ENCODE data around the gene CD3G.

The CD3G gene

GRCh38 chr11:118359295-118359958, 15.3 kb downstream of the CD3G start, which contains the start of gene UBE4A:
Gene UBE4A (plus strand): TSS chr11:118359600. CDS start chr11:118365081, 5,481 bp downstream.
- Histone ChIP-seq H3K4me1 (ENCODE audit: insufficient read depth, poor library complexity, severe bottlenecking) (peaks cover 8% of the 10 kb centered on the region), H3K9me3 (ENCODE audit: severe bottlenecking) (no peaks in the 10 kb centered on the region), H3K27ac (ENCODE audit: poor library complexity, severe bottlenecking) (no peak within 1 kb of the TSS), H3K4me3 (ENCODE audit: severe bottlenecking) (peak within 1 kb of the TSS; percentile 76), H3K27me3 (ENCODE audit: insufficient read depth, poor library complexity, severe bottlenecking) (no peaks in the 10 kb centered on the region), H3K36me3 (ENCODE audit: low read depth) (peaks cover 12% of the 10 kb centered on the region)
- peak; percentile 77 for ATAC-seq (ENCODE audit: low read depth)
- DNase-seq (ENCODE audit: low spot score): peak; percentile 91
- TF ChIP-seq, protein P1, sequence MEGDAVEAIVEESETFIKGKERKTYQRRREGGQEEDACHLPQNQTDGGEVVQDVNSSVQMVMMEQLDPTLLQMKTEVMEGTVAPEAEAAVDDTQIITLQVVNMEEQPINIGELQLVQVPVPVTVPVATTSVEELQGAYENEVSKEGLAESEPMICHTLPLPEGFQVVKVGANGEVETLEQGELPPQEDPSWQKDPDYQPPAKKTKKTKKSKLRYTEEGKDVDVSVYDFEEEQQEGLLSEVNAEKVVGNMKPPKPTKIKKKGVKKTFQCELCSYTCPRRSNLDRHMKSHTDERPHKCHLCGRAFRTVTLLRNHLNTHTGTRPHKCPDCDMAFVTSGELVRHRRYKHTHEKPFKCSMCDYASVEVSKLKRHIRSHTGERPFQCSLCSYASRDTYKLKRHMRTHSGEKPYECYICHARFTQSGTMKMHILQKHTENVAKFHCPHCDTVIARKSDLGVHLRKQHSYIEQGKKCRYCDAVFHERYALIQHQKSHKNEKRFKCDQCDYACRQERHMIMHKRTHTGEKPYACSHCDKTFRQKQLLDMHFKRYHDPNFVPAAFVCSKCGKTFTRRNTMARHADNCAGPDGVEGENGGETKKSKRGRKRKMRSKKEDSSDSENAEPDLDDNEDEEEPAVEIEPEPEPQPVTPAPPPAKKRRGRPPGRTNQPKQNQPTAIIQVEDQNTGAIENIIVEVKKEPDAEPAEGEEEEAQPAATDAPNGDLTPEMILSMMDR (IDR thresholded peaks at IDR 0.05; ENCODE audit: poor library complexity, severe bottlenecking): no peak

DNA sequence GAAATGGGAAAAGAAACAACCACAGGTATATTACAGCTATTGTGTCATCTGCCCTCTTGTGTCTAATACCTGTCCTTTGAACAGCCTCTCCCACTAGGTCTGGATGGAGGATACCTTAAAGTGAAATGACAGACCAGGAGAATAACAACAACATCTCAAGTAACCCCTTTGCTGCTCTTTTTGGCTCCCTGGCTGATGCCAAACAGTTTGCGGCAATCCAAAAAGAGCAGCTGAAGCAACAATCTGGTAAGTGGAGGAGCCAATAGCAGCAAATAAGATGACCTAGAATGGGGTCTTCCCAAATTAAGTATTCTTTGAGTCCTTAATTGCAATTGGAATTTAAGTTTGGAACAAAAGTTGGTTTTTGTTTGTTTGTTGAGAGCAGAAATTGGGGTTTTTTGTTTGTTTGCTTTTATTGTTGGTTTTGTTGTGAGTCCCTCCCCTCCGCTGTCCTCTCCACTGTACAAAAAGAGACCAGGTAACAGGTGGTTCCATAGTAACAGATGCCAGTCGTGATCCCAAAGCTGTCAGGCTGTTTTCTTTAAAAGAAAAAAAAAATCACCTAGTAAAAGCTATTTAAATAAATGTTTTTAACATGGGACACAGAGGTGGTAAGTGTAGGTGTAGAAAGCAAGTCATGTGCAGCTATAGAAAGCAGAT, 20.9 kb downstream of the CD3G start:
- Histone ChIP-seq H3K36me3 (ENCODE audit: low read depth) (peaks cover 55% of the 10 kb centered on the region), H3K27me3 (ENCODE audit: insufficient read depth, poor library complexity, severe bottlenecking) (no peaks in the 10 kb centered on the region), H3K4me3 (ENCODE audit: severe bottlenecking) (no peak overlapping the region), H3K27ac (ENCODE audit: poor library complexity, severe bottlenecking) (no peak overlapping the region), H3K4me1 (ENCODE audit: insufficient read depth, poor library complexity, severe bottlenecking) (peaks cover 4% of the 10 kb centered on the region), H3K9me3 (ENCODE audit: severe bottlenecking) (no peaks in the 10 kb centered on the region)
- TF ChIP-seq, protein P1 (IDR thresholded peaks at IDR 0.05; ENCODE audit: poor library complexity, severe bottlenecking): no peak
- no peak for DNase-seq (ENCODE audit: low spot score)
- ATAC-seq (ENCODE audit: low read depth): no peak

GRCh38 chr11:118366287-118366686, 22.1 kb downstream of the CD3G start:
- ATAC-seq (ENCODE audit: low read depth): no peak
- H3K27me3 ChIP-seq (ENCODE audit: insufficient read depth, poor library complexity, severe bottlenecking): no peaks in the 10 kb centered on the region
- no peak overlapping the region for H3K27ac ChIP-seq (ENCODE audit: poor library complexity, severe bottlenecking)
- H3K4me3 ChIP-seq (ENCODE audit: severe bottlenecking): no peak overlapping the region
- peaks cover 64% of the 10 kb centered on the region for H3K36me3 ChIP-seq (ENCODE audit: low read depth)
- H3K9me3 ChIP-seq (ENCODE audit: severe bottlenecking): no peaks in the 10 kb centered on the region
- no peak for DNase-seq (ENCODE audit: low spot score)
- no peaks in the 10 kb centered on the region for H3K4me1 ChIP-seq (ENCODE audit: insufficient read depth, poor library complexity, severe bottlenecking)
- TF ChIP-seq, protein P1 (IDR thresholded peaks at IDR 0.05; ENCODE audit: poor library complexity, severe bottlenecking): no peak

DNA sequence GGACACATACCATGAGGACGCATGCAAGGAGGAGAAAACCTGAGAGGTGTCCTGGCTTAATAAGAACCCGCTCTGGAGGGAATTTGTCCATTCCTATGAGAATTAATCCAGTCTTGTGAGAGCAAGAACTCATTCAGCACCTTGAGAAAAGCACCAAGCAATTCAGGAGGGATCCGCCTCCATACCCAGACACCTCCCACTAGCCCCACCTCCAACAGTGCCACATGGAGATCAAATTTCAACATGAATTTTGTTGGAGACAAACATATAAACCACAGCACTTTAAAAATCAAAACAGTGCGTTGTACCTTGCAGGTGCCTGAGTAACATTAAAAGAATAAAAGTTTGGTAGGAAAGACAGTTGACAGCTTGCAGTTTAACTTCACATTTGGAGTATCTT, 26.6 kb downstream of the CD3G start:
- ATAC-seq (ENCODE audit: low read depth) (no peak), DNase-seq (ENCODE audit: low spot score) (no peak)
- H3K36me3 ChIP-seq (ENCODE audit: low read depth): peaks cover 70% of the 10 kb centered on the region
- no peaks in the 10 kb centered on the region for H3K9me3 ChIP-seq (ENCODE audit: severe bottlenecking)
- H3K27me3 ChIP-seq (ENCODE audit: insufficient read depth, poor library complexity, severe bottlenecking): no peaks in the 10 kb centered on the region
- no peak overlapping the region for H3K4me3 ChIP-seq (ENCODE audit: severe bottlenecking)
- no peaks in the 10 kb centered on the region for H3K4me1 ChIP-seq (ENCODE audit: insufficient read depth, poor library complexity, severe bottlenecking)
- TF ChIP-seq, protein P1 (IDR thresholded peaks at IDR 0.05; ENCODE audit: poor library complexity, severe bottlenecking): no peak
- H3K27ac ChIP-seq (ENCODE audit: poor library complexity, severe bottlenecking): no peak overlapping the region

DNA sequence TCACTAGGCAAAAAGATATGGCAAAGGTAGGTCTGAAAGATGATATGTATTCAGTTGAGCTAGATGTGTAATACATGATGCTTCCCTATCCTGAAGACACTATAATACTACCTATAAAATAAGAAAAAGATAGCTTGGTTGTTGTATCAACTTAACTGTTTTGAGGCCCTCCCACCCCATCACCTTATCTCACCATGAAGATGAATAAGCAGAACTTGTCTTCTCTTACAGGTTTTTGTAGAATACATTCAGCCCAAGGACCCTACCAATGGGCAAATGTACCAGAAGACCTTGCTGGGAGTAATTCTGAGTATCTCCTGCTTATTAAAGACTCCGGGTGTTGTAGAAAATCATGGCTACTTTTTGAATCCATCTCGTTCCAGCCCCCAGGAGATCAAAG, 29.1 kb downstream of the CD3G start:
- Histone ChIP-seq H3K27ac (ENCODE audit: poor library complexity, severe bottlenecking) (no peak overlapping the region), H3K4me3 (ENCODE audit: severe bottlenecking) (no peak overlapping the region), H3K27me3 (ENCODE audit: insufficient read depth, poor library complexity, severe bottlenecking) (no peaks in the 10 kb centered on the region), H3K36me3 (ENCODE audit: low read depth) (peaks cover 74% of the 10 kb centered on the region), H3K9me3 (ENCODE audit: severe bottlenecking) (no peaks in the 10 kb centered on the region), H3K4me1 (ENCODE audit: insufficient read depth, poor library complexity, severe bottlenecking) (no peaks in the 10 kb centered on the region)
- TF ChIP-seq, protein P1 (IDR thresholded peaks at IDR 0.05; ENCODE audit: poor library complexity, severe bottlenecking): no peak
- DNase-seq (ENCODE audit: low spot score) (no peak), ATAC-seq (ENCODE audit: low read depth) (no peak)
